GM12865 (cell line): ENCODE results near the gene PGD.
A peak's percentile ranks its signal among the peaks of the same experiment; 100 is the strongest.

Experiments used
- DNase-seq: peaks from one replicate; pipeline ENCODE4 v3.0.0; 2010; ENCODE audit warnings: low read depth
- H3K4me3 ChIP-seq: 2 replicates; pipeline ENCODE4 v1.5.1; 2011; ENCODE audit warnings: mild to moderate bottlenecking, low read depth, low read length, control low read depth
- CTCF ChIP-seq: IDR thresholded peaks from 2 replicates; pipeline ENCODE4 v1.5.1; 2011; ENCODE audit warnings: low read length, control low read depth, low read depth, inconsistent platforms; ENCODE audit not compliant: insufficient read depth; ENCODE audit errors: missing control alignments

PGD gene

GRCh38 chr1:10384219-10384618, 14.6 kb upstream of the PGD start:
- no peak for TF ChIP-seq CTCF
- H3K4me3 ChIP-seq: no peak overlapping the region
- peak; percentile 5 for DNase-seq

DNA sequence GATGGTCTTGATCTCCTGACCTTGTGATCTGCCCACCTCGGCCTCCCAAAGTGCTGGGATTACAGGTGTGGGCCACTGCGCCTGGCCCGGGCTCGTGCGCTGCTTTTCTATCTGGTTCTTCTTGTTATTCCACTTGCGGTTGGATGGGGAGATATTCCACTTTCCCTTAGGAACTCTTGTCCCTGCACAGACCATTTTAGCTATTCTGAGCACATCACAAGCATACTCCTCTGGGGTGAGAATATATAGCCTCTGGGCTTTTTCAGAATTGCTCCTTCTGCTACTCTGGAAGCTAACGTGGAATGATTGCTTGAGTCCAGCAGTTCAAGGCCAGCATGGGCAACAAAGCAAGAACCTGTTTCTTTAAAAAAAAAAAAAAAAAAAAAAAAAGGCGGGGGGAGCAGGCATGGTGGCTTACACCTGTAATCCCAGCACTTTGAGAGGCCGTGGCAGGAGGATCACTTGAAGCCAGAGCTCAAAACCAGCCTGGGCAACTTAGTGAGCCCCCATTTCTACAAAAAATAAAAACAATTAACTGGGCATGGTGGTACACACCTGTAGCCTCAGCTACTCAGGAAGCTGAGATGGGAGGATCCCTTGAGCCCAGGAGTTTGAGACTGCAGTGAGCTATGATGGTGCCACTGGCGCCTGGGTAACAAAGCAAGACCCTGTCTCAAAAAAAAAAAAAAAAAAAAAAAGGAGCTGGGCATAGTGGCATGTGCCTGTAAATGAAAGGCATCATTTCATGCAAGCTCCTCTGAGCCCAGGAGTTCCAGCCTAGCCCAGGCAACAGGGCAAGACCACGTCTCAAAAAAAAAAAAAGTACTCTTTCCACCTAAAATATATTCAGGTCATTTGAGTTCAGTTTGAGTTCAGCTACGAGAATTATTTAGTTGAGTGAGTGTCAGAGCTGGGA, 11.8 kb upstream of the PGD start:
- no peak overlapping the region for H3K4me3 ChIP-seq
- no peak for TF ChIP-seq CTCF
- no peak for DNase-seq

GRCh38 chr1:10387677-10388386, 11.0 kb upstream of the PGD start:
- peak; percentile 26 for DNase-seq
- no peak overlapping the region for H3K4me3 ChIP-seq
- no peak for TF ChIP-seq CTCF

- no peak for DNase-seq
- no peak for TF ChIP-seq CTCF
- no peak overlapping the region for H3K4me3 ChIP-seq
These were observed 10.5 kb upstream of the PGD start for GRCh38 chr1:10388387-10388715.

- no peak for DNase-seq
- no peak overlapping the region for H3K4me3 ChIP-seq
- TF ChIP-seq CTCF: no peak
These were observed 9.4 kb upstream of the PGD start for GRCh38 chr1:10389271-10389973.

- no peak overlapping the region for H3K4me3 ChIP-seq
- DNase-seq: no peak
These were observed 2.0 kb upstream of the PGD start for GRCh38 chr1:10396870-10397269.

More at GRCh38 chr1:10396870-10397269, 2.0 kb upstream of the PGD start:
- no peak for TF ChIP-seq CTCF
